HCT116 (cell line): ENCODE results near the gene GSTT4. TPM values are rescaled to one million over a fixed set of nuclear protein-coding genes. Genes with fewer than 3 reads are reported as not detected.

ENCODE experiments used
- ATAC-seq: fragments of 200-7000 bp; cut with Tn5 transposase; 2 replicates; pipeline ENCODE4 v1.9.1; 2020; ENCODE audit warnings: mild to moderate bottlenecking, moderate library complexity
- BruUV-seq: library from RNA; stranded (reverse); fragments of 400-500 nt; replicated peaks from 2 replicates; lab custom pipeline; 2021; lab: Mats Ljungman, UMichigan
- CTCF ChIA-PET: fragments of 300-600 bp; sonication (Branson Sonifier 250); formaldehyde crosslinking; loops from one replicate; lab custom pipeline; 2021; ENCODE audit warnings: antibody characterized with exemption; lab: Charles Lee
- POLR2A ChIA-PET: fragments of 300-600, 350-600 bp; sonication (Branson Sonifier 250); formaldehyde crosslinking; loops from one replicate; lab custom pipeline; 2021; ENCODE audit warnings: antibody characterized with exemption; lab: Charles Lee
- RAD21 ChIA-PET, 2 experiments: fragments of 300-600 bp; sonication (Branson Sonifier 250); formaldehyde crosslinking; loops; one replicate each; lab custom pipeline; 2023; ENCODE audit warnings: low total read pairs in 2 of 2; ENCODE audit not compliant: uncharacterized antibody in 2 of 2, unreplicated experiment in 2 of 2, low non-redundant PET in 1 of 2; lab: Charles Lee
- DNase-seq: peaks from one replicate; pipeline ENCODE4 v3.0.0-alpha.2; 2010; ENCODE audit warnings: low read depth, low spot score
- H2AFZ ChIP-seq: fragments of 200-600 bp; shearing (Covaris generic), sonication (generic); 2 replicates; pipeline ENCODE4 v1.6.1; 2017; ENCODE audit warnings: low read depth, mixed run types, mixed read lengths, antibody characterized with exemption, low read length; ENCODE audit not compliant: poor library complexity, severe bottlenecking
- H3K27ac ChIP-seq: 2 replicates; pipeline ENCODE4 v1.5.1; 2012; ENCODE audit warnings: low read depth, low read length
- H3K27me3 ChIP-seq: fragments of 200-600 bp; sonication (generic); 2 replicates; pipeline ENCODE4 v1.6.1; 2016; ENCODE audit warnings: mixed run types, low read length, mixed read lengths; ENCODE audit not compliant: insufficient read depth
- H3K36me3 ChIP-seq, 2 experiments: fragments of 200-500 bp in 1 of 2; fragments of 200-600 bp in 1 of 2; sonication (Bioruptor generic) in 1 of 2; sonication (generic) in 1 of 2; 2 replicates each; pipeline versions ENCODE4 v1.5.1 to v1.6.1; 2014 to 2016; ENCODE audit warnings: low read length in 2 of 2, inconsistent platforms in 1 of 2, mixed read lengths in 1 of 2, mixed run types in 1 of 2; ENCODE audit not compliant: insufficient read depth in 2 of 2, control insufficient read depth in 1 of 2
- H3K4me1 ChIP-seq, 2 experiments: fragments of 200-600 bp in 1 of 2; sonication (generic) in 1 of 2; 2 replicates each; pipeline versions ENCODE4 v1.5.1 to v1.6.1; 2012 to 2017; ENCODE audit warnings: low read length in 2 of 2, inconsistent platforms in 1 of 2, mild to moderate bottlenecking in 1 of 2, mixed read lengths in 1 of 2, mixed run types in 1 of 2, moderate library complexity in 1 of 2; ENCODE audit not compliant: insufficient read depth in 2 of 2, control insufficient read depth in 1 of 2
- H3K4me2 ChIP-seq: fragments of 200-600 bp; sonication (generic); 2 replicates; pipeline ENCODE4 v1.6.1; 2017; ENCODE audit warnings: mixed run types, low read length, mixed read lengths
- H3K4me3 ChIP-seq, 2 experiments: fragments of 200-600 bp in 1 of 2; sonication (generic) in 1 of 2; replicated peaks in 1 of 2; 2 replicates each; pipeline ENCODE4 v1.5.1; 2011 to 2016; ENCODE audit warnings: low read length in 2 of 2, control low read depth in 1 of 2, low read depth in 1 of 2, mild to moderate bottlenecking in 1 of 2, mixed read lengths in 1 of 2, mixed run types in 1 of 2
- H3K79me2 ChIP-seq: fragments of 200-600 bp; sonication (generic); 2 replicates; pipeline ENCODE4 v1.6.1; 2017; ENCODE audit warnings: mild to moderate bottlenecking, mixed run types, low read length, moderate library complexity, mixed read lengths; ENCODE audit not compliant: insufficient read depth
- H3K9ac ChIP-seq: fragments of 200-600 bp; sonication (generic); 2 replicates; pipeline ENCODE4 v1.6.1; 2016; ENCODE audit warnings: low read length, mixed read lengths
- H3K9me2 ChIP-seq: fragments of 200-600 bp; sonication (generic), shearing (Covaris generic); 2 replicates; pipeline ENCODE4 v1.6.1; 2017; ENCODE audit warnings: mixed run types, mild to moderate bottlenecking, moderate library complexity; ENCODE audit not compliant: insufficient read depth
- H3K9me3 ChIP-seq, 2 experiments: fragments of 200-500 bp in 1 of 2; fragments of 200-600 bp in 1 of 2; sonication (Bioruptor generic) in 1 of 2; sonication (generic) in 1 of 2; 2 replicates each; pipeline ENCODE4 v1.6.1; 2014 to 2017; ENCODE audit warnings: low read length in 2 of 2, mixed read lengths in 2 of 2, inconsistent platforms in 1 of 2, low read depth in 1 of 2, mild to moderate bottlenecking in 1 of 2, mixed run types in 1 of 2, moderate library complexity in 1 of 2; ENCODE audit not compliant: control insufficient read depth in 1 of 2, insufficient read depth in 1 of 2
- H4K20me1 ChIP-seq: fragments of 200-600 bp; sonication (generic), shearing (Covaris generic); 2 replicates; pipeline ENCODE4 v1.6.1; 2017; ENCODE audit warnings: mixed run types, mild to moderate bottlenecking, moderate library complexity; ENCODE audit not compliant: insufficient read depth
- ATF3 ChIP-seq: IDR thresholded peaks from 2 replicates; pipeline ENCODE4 v1.6.1; 2012
- CEBPB ChIP-seq: IDR thresholded peaks from 2 replicates; pipeline ENCODE4 v1.6.1; 2012; ENCODE audit warnings: low read depth
- EZH2 ChIP-seq: fragments of 200-600 bp; sonication (generic); IDR thresholded peaks from 2 replicates; pipeline ENCODE4 v1.6.1; 2017; ENCODE audit warnings: antibody characterized with exemption, mixed run types
- EZH2phosphoT487 ChIP-seq: fragments of 200-600 bp; IDR thresholded peaks from 2 replicates; pipeline ENCODE4 v1.6.1; 2018; ENCODE audit warnings: antibody characterized with exemption, borderline replicate concordance
- FOSL1 ChIP-seq: IDR thresholded peaks from 2 replicates; pipeline ENCODE4 v1.6.1; 2012; ENCODE audit warnings: low read depth
- JUND ChIP-seq: IDR thresholded peaks from 2 replicates; pipeline ENCODE4 v1.6.1; 2012
- MAX ChIP-seq: IDR thresholded peaks from 2 replicates; pipeline ENCODE4 v1.6.1; 2012
- REST ChIP-seq: IDR thresholded peaks from 2 replicates; pipeline ENCODE4 v1.6.1; 2012; ENCODE audit warnings: low read depth
- SP1 ChIP-seq: IDR thresholded peaks from 2 replicates; pipeline ENCODE4 v1.6.1; 2012; ENCODE audit warnings: low read depth
- TCF7L2 ChIP-seq: IDR thresholded peaks from 2 replicates; pipeline ENCODE4 v1.7.0; 2011; ENCODE audit warnings: borderline replicate concordance, inconsistent platforms; ENCODE audit not compliant: insufficient read depth, insufficient read length; ENCODE audit errors: extremely low read depth
- ZBTB33 ChIP-seq: IDR thresholded peaks from 2 replicates; pipeline ENCODE4 v1.6.1; 2011; ENCODE audit warnings: mild to moderate bottlenecking, low read length, moderate library complexity; ENCODE audit not compliant: insufficient replicate concordance; ENCODE audit errors: extremely low read depth
- ZFX ChIP-seq: fragments of 450-650 bp; IDR thresholded peaks from 2 replicates; pipeline ENCODE4 v1.6.1; 2017
- ZNF274 ChIP-seq: fragments of 200-500 bp; sonication (Bioruptor generic); IDR thresholded peaks from 2 replicates; pipeline ENCODE4 v1.6.1; 2014; ENCODE audit warnings: mild to moderate bottlenecking, low read depth, low read length, inconsistent platforms
- intact Hi-C: fragments of 100-400 bp; cut with micrococcal nuclease; formaldehyde crosslinking; loops from 2 replicates; pipeline ENCODE4 v1.10.0; 2022
- total RNA-seq: library from RNA; stranded (reverse); gene quantifications from one replicate; pipeline ENCODE4 v1.2.1, GENCODE V29; 2021; ENCODE audit not compliant: unreplicated experiment

GSTT4 gene
- total RNA-seq, 1 experiment from 2014 or later, result not detected

GRCh38 chr22:24006207-24006913 is 1.1 kb upstream of the GSTT4 start:
- H3K9me3 ChIP-seq, result no peaks in the 10 kb centered on the region; a peak in 1 of 4 replicates
- no TSS peak for BruUV-seq
- RAD21 ChIA-PET, result no interaction called here
- TF ChIP-seq CEBPB, result no peak
- no peak for TF ChIP-seq SP1
- TF ChIP-seq EZH2, result no peak
- H3K36me3 ChIP-seq, result no peaks in the 10 kb centered on the region
- H3K4me2 ChIP-seq, result no peak overlapping the region
- peaks cover 0 to 6% of the 10 kb centered on the region in 2 experiments; a peak in 2 of 4 replicates for H3K4me1 ChIP-seq
- H2AFZ ChIP-seq, result no peak overlapping the region
- intact Hi-C loops, result loop anchor here (5.0 kb wide), 1 partner anchor 759 kb away; no protein-coding TSS in a partner anchor
- POLR2A ChIA-PET, result no interaction called here
- H3K79me2 ChIP-seq, result peaks cover under 1% of the 10 kb centered on the region; the same call in 1 of the 2 replicates
- H3K9ac ChIP-seq, result no peak overlapping the region
- DNase-seq (no peak), ATAC-seq (no peak)
- H3K4me3 ChIP-seq, result no peak overlapping the region
- H3K27me3 ChIP-seq, result no peaks in the 10 kb centered on the region
- no peaks in the 10 kb centered on the region for H4K20me1 ChIP-seq
- CTCF ChIA-PET, result no interaction called here
- H3K9me2 ChIP-seq, result no peaks in the 10 kb centered on the region
- H3K27ac ChIP-seq, result no peak overlapping the region

GRCh38 chr22:24003887-24004286 is 1.4 kb downstream of the GSTT4 start:
- Histone ChIP-seq H3K79me2 (no peaks in the 10 kb centered on the region), H4K20me1 (no peaks in the 10 kb centered on the region), H3K9ac (no peak overlapping the region), H3K27me3 (no peaks in the 10 kb centered on the region), H3K27ac (no peak overlapping the region), H3K9me2 (no peaks in the 10 kb centered on the region), H3K9me3 (no peaks in the 10 kb centered on the region), H3K4me2 (no peak overlapping the region), H2AFZ (no peak overlapping the region), H3K4me1 (peaks cover 0 to 12% of the 10 kb centered on the region in 2 experiments; a peak in 2 of 4 replicates), H3K4me3 (no peak overlapping the region), H3K36me3 (no peaks in the 10 kb centered on the region)
- RAD21 ChIA-PET, result no interaction called here
- ATAC-seq (no peak), DNase-seq (no peak)
- TF ChIP-seq ZBTB33, result no peak
- no peak for TF ChIP-seq JUND
- no peak for TF ChIP-seq ZNF274
- TF ChIP-seq TCF7L2, result no peak
- no peak for TF ChIP-seq ZFX
- TF ChIP-seq MAX, result no peak
- TF ChIP-seq FOSL1, result no peak
- no peak for TF ChIP-seq ATF3
- no peak for TF ChIP-seq REST
- no peak for TF ChIP-seq EZH2phosphoT487
- BruUV-seq, result no TSS peak
- intact Hi-C loops, result no loop called here
- POLR2A ChIA-PET, result no interaction called here
- CTCF ChIA-PET, result no interaction called here
